SU-DHL-6 (cell line): ENCODE data around the gene GAB2.

Experiments used
- H2AFZ ChIP-seq: fragments of 200-600 bp; sonication (generic); 2 replicates; pipeline ENCODE4 v1.6.1; 2014; ENCODE audit warnings: low read depth, mild to moderate bottlenecking, moderate library complexity, mixed read lengths, antibody characterized with exemption, low read length; ENCODE audit not compliant: severe bottlenecking
- H3F3A ChIP-seq: fragments of 200-600 bp; shearing (Covaris generic); 2 replicates; pipeline ENCODE4 v1.6.0; 2016; ENCODE audit warnings: antibody characterized with exemption, mild to moderate bottlenecking; ENCODE audit not compliant: insufficient read depth
- H3K27ac ChIP-seq: fragments of 200-600 bp; sonication (generic); 2 replicates; pipeline ENCODE4 v1.5.1; 2016; ENCODE audit warnings: low read depth, mild to moderate bottlenecking, low read length, moderate library complexity, mixed read lengths
- H3K27me3 ChIP-seq: fragments of 200-600 bp; sonication (generic), shearing (Covaris generic); 2 replicates; pipeline ENCODE4 v1.6.0; 2014; ENCODE audit warnings: mild to moderate bottlenecking, low read length
- H3K36me3 ChIP-seq: fragments of 200-600 bp; sonication (generic); 2 replicates; pipeline ENCODE4 v1.6.1; 2014; ENCODE audit warnings: mild to moderate bottlenecking, low read length, mixed read lengths
- H3K4me2 ChIP-seq: fragments of 300-600, 200-600 bp; shearing (Covaris generic), sonication (generic); 2 replicates; pipeline ENCODE4 v1.6.0; 2014; ENCODE audit warnings: low read length, low read depth, mild to moderate bottlenecking; ENCODE audit not compliant: poor library complexity, severe bottlenecking
- H3K4me3 ChIP-seq: fragments of 200-600 bp; sonication (generic); 2 replicates; pipeline ENCODE4 v1.5.1; 2014; ENCODE audit warnings: antibody characterized with exemption, low read length, mild to moderate bottlenecking, mixed read lengths; ENCODE audit not compliant: insufficient read depth, poor library complexity, severe bottlenecking
- H3K79me2 ChIP-seq: fragments of 200-600 bp; sonication (generic); 2 replicates; pipeline ENCODE4 v1.6.1; 2014; ENCODE audit warnings: mild to moderate bottlenecking, low read length, moderate library complexity; ENCODE audit not compliant: insufficient read depth
- H3K9ac ChIP-seq: fragments of 200-600 bp; sonication (generic); 2 replicates; pipeline ENCODE4 v1.7.0; 2014; ENCODE audit warnings: mild to moderate bottlenecking, low read length
- H3K9me2 ChIP-seq: fragments of 200-600 bp; sonication (generic); replicated peaks from 2 replicates; pipeline ENCODE4 v1.6.1; 2014; ENCODE audit warnings: low read length; ENCODE audit not compliant: insufficient read depth
- H3K9me3 ChIP-seq: fragments of 200-600 bp; sonication (generic); 2 replicates; pipeline ENCODE4 v1.6.1; 2014; ENCODE audit warnings: low read length, mixed read lengths; ENCODE audit not compliant: insufficient read depth
- H4K20me1 ChIP-seq: fragments of 200-600 bp; sonication (generic); 2 replicates; pipeline ENCODE4 v1.6.1; 2014; ENCODE audit warnings: low read depth, mild to moderate bottlenecking, antibody characterized with exemption, low read length, moderate library complexity, mixed read lengths
- EZH2phosphoT487 ChIP-seq: fragments of 200-600 bp; sonication (generic), shearing (Covaris generic); conservative IDR thresholded peaks from 2 replicates; pipeline ENCODE4 v1.6.1; 2018; ENCODE audit warnings: mild to moderate bottlenecking, antibody characterized with exemption, low read length, moderate library complexity, mixed read lengths
- TF ChIP-seq, protein P1 (sequence below): fragments of 200-600 bp; sonication (generic); IDR thresholded peaks from one replicate; pipeline ENCODE4 v1.5.1; 2017; ENCODE audit warnings: antibody characterized with exemption, mild to moderate bottlenecking, low read length, moderate library complexity; ENCODE audit not compliant: insufficient read depth, poor library complexity, severe bottlenecking

The GAB2 gene

DNA sequence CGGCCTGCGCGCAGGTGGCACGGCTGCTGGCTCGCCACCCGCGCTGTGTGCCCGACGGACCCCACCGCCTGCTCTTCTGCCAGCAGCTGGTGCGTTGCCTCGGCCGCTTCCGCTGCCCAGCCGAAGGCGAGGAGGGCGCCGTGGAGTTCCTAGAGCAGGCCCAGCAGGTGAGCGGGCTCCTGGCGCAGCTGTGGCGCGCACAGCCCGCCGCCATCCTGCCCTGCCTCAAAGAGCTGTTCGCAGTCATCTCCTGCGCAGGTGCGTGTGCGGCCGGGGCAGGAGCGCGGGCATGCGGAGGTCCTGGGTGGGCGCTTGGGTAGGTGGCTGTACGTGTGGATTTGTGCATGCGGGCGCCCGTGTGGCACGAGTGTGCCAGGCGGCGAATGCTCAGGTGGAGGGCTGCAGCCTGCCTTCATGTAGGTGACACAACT is 220.9 kb downstream of the GAB2 start:
- H3K27me3 ChIP-seq: no peaks in the 10 kb centered on the region
- H2AFZ ChIP-seq: no peak overlapping the region
- H3K4me3 ChIP-seq: no peak overlapping the region
- H3K79me2 ChIP-seq: no peaks in the 10 kb centered on the region
- TF ChIP-seq, protein P1, sequence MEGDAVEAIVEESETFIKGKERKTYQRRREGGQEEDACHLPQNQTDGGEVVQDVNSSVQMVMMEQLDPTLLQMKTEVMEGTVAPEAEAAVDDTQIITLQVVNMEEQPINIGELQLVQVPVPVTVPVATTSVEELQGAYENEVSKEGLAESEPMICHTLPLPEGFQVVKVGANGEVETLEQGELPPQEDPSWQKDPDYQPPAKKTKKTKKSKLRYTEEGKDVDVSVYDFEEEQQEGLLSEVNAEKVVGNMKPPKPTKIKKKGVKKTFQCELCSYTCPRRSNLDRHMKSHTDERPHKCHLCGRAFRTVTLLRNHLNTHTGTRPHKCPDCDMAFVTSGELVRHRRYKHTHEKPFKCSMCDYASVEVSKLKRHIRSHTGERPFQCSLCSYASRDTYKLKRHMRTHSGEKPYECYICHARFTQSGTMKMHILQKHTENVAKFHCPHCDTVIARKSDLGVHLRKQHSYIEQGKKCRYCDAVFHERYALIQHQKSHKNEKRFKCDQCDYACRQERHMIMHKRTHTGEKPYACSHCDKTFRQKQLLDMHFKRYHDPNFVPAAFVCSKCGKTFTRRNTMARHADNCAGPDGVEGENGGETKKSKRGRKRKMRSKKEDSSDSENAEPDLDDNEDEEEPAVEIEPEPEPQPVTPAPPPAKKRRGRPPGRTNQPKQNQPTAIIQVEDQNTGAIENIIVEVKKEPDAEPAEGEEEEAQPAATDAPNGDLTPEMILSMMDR: no peak
- no peak for TF ChIP-seq EZH2phosphoT487
- H4K20me1 ChIP-seq: no peaks in the 10 kb centered on the region
- no peaks in the 10 kb centered on the region for H3F3A ChIP-seq
- no peaks in the 10 kb centered on the region for H3K9me2 ChIP-seq
- no peak overlapping the region for H3K9ac ChIP-seq
- no peaks in the 10 kb centered on the region for H3K36me3 ChIP-seq
- H3K27ac ChIP-seq: no peak overlapping the region
- H3K4me2 ChIP-seq: no peak overlapping the region
- no peaks in the 10 kb centered on the region for H3K9me3 ChIP-seq

DNA sequence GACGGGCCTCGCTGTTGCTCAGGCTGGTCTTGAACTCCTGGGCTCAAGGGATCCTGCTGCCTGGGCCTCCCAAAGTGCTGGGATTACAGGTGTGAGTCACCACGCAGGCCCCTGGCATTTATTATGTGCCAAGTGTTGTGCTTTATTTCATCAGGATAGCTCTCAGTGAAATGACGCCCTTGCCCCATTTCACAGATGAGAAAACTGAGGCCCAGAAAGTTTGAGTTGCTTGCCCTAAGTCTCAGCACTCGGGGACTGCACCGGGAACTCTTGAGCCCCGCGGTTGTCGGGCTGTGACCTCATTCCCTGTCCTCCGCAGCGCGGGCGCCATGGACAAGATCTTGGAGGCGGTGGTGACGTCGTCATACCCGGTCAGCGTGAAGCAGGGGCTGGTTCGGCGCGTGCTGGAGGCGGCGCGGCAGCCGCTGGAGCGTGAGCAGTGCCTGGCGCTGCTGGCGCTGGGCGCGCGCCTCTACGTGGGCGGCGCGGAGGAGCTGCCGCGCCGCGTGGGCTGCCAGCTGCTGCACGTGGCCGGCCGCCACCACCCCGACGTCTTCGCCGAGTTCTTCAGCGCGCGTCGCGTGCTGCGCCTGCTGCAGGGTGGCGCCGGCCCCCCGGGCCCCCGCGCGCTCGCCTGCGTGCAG is 221.6 kb downstream of the GAB2 start:
- no peak overlapping the region for H2AFZ ChIP-seq
- H3F3A ChIP-seq: no peaks in the 10 kb centered on the region
- H3K9me3 ChIP-seq: no peaks in the 10 kb centered on the region
- no peak overlapping the region for H3K4me2 ChIP-seq
- H3K9me2 ChIP-seq: no peaks in the 10 kb centered on the region
- no peak overlapping the region for H3K4me3 ChIP-seq
- no peaks in the 10 kb centered on the region for H3K79me2 ChIP-seq
- TF ChIP-seq, protein P1: no peak
- no peak for TF ChIP-seq EZH2phosphoT487
- no peak overlapping the region for H3K27ac ChIP-seq
- H3K36me3 ChIP-seq: no peaks in the 10 kb centered on the region
- H4K20me1 ChIP-seq: no peaks in the 10 kb centered on the region
- no peaks in the 10 kb centered on the region for H3K27me3 ChIP-seq
- H3K9ac ChIP-seq: no peak overlapping the region

DNA sequence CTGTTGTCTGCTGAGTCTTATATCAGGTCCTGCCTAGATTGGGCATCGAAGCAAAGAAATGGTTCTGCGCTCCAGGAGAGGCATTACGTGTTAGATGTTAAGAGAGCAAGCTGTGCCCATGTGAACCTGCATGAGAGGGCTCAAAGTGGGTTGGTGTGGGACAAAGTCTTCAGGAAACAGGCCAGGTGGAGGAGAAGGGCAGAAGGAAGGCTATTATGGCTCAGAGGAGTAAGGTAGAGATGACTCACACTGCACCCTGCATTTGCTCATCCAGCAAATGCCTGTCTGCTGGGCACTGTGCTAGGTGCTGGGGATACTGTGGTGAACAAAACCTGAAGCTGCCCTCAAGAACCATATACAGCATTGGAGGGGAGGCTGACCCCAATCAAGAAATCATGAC is 223.1 kb downstream of the GAB2 start:
- no peak overlapping the region for H3K4me2 ChIP-seq
- H3K27me3 ChIP-seq: no peaks in the 10 kb centered on the region
- no peaks in the 10 kb centered on the region for H3K9me3 ChIP-seq
- no peaks in the 10 kb centered on the region for H3F3A ChIP-seq
- no peaks in the 10 kb centered on the region for H3K79me2 ChIP-seq
- H2AFZ ChIP-seq: no peak overlapping the region
- H3K9me2 ChIP-seq: no peaks in the 10 kb centered on the region
- no peak overlapping the region for H3K9ac ChIP-seq
- no peak for TF ChIP-seq EZH2phosphoT487
- TF ChIP-seq, protein P1: no peak
- no peaks in the 10 kb centered on the region for H3K36me3 ChIP-seq
- H3K4me3 ChIP-seq: no peak overlapping the region
- no peaks in the 10 kb centered on the region for H4K20me1 ChIP-seq
- no peak overlapping the region for H3K27ac ChIP-seq
